IPS-18a (cell line): ENCODE data around the gene CLTCL1.

ENCODE experiments used
- H3K27ac ChIP-seq: one replicate; pipeline ENCODE4 v1.5.1; 2013; ENCODE audit warnings: low read length
- H3K27me3 ChIP-seq: one replicate; pipeline ENCODE4 v1.6.1; 2013; ENCODE audit warnings: mild to moderate bottlenecking, low read length; ENCODE audit not compliant: control insufficient read depth, insufficient read depth
- H3K36me3 ChIP-seq: one replicate; pipeline ENCODE4 v1.6.1; 2013; ENCODE audit warnings: low read depth, low read length; ENCODE audit not compliant: control insufficient read depth
- H3K4me1 ChIP-seq: one replicate; pipeline ENCODE4 v1.6.1; 2013; ENCODE audit warnings: low read depth, low read length; ENCODE audit not compliant: control insufficient read depth
- H3K4me3 ChIP-seq: one replicate; pipeline ENCODE4 v1.5.1; 2013; ENCODE audit warnings: low read length
- H3K9ac ChIP-seq: one replicate; pipeline ENCODE4 v1.6.1; 2013; ENCODE audit warnings: mild to moderate bottlenecking, low read length, moderate library complexity
- H3K9me3 ChIP-seq: one replicate; pipeline ENCODE4 v1.6.1; 2013; ENCODE audit warnings: low read depth, low read length; ENCODE audit not compliant: control insufficient read depth

Gene CLTCL1

DNA sequence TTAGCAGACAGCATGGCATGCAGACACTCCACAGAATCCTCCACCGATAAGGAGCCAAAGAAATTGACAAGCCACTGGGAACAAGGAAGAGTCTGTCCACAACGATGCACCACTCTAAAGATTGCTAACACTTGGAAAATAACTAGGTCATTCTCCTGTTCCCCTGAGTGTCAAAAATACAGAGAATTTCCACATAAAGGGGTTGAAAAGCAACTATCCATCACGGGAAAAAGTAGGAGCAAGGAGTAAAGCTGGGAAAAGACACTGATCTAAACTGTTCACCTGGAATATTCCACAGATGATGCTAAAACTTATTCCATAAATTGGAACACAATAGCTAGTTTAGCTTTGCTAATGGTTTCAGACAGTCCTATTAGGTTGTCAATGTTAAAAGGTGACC, 66.0 kb downstream of the CLTCL1 start:
- no peak overlapping the region for H3K4me3 ChIP-seq
- no peak overlapping the region for H3K27ac ChIP-seq
- H3K9ac ChIP-seq = no peak overlapping the region
- peaks cover 39% of the 10 kb centered on the region for H3K36me3 ChIP-seq
- no peaks in the 10 kb centered on the region for H3K4me1 ChIP-seq
- no peaks in the 10 kb centered on the region for H3K9me3 ChIP-seq
- no peaks in the 10 kb centered on the region for H3K27me3 ChIP-seq

DNA sequence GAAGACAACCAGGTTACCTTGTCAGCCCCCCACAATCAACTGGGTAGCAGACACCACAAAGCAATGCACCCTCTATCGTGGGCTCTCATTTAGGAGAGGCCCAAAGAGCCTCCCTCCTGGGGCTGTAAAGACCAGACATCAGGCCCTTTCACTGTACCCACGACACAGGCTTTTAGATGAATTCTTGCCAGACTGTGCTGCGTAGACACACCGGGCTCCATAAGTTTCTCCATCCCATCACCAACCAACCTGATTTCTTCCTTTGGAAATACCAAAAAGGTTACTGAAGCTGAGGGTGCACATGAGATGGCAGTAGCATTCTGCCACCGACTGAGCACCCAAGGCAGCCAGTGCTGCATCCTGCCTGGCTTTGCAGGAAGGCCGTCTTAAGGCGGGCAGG, 66.5 kb downstream of the CLTCL1 start:
- no peaks in the 10 kb centered on the region for H3K27me3 ChIP-seq
- no peak overlapping the region for H3K4me3 ChIP-seq
- H3K27ac ChIP-seq = no peak overlapping the region
- H3K9me3 ChIP-seq = no peaks in the 10 kb centered on the region
- no peak overlapping the region for H3K9ac ChIP-seq
- peaks cover 39% of the 10 kb centered on the region for H3K36me3 ChIP-seq
- H3K4me1 ChIP-seq = no peaks in the 10 kb centered on the region

DNA sequence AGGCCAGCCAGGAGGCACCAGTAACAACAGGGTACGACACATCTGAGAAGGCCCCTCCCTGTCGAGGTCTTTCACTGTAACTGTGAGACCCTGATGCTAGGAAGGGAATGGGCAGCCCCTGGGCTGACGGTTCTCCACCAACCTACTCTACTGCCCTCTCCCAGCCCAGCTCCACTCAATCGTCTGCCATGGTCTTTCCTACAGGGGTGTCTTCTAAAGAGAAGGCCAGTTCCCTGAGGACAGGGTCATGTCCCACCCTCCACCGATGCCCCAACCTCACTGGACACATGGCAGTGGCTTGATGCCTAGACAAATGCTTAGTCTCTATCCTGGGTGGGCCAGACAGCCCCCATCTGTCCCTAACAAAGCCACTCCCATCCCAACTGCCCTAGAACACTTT, 67.0 kb downstream of the CLTCL1 start:
- Histone ChIP-seq H3K4me3 (no peak overlapping the region), H3K36me3 (peaks cover 37% of the 10 kb centered on the region), H3K4me1 (no peaks in the 10 kb centered on the region), H3K9me3 (no peaks in the 10 kb centered on the region), H3K9ac (no peak overlapping the region), H3K27me3 (no peaks in the 10 kb centered on the region), H3K27ac (no peak overlapping the region)

DNA sequence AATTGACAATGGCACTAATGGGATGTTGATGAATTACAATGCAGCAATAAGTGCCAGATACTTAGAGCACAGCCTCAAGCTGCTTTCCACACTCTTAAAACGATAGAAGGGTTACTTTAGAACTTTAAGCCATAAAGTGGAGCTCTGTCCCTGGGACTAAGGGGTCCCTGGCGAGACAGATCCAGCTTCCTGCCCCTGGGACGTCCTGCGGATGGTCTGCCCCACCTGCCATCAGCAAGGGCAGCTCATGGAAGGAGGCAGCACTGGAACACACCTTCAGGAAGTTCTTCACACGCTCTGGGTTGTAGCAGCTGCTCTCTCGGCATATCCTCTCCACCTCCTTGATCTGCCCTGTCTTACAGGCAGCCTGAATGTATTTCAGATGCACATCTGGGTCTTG, 67.9 kb downstream of the CLTCL1 start:
- H3K9me3 ChIP-seq = no peaks in the 10 kb centered on the region
- peaks cover 29% of the 10 kb centered on the region for H3K36me3 ChIP-seq
- no peak overlapping the region for H3K27ac ChIP-seq
- peaks cover 2% of the 10 kb centered on the region for H3K4me1 ChIP-seq
- no peak overlapping the region for H3K4me3 ChIP-seq
- no peaks in the 10 kb centered on the region for H3K27me3 ChIP-seq
- H3K9ac ChIP-seq = no peak overlapping the region

DNA sequence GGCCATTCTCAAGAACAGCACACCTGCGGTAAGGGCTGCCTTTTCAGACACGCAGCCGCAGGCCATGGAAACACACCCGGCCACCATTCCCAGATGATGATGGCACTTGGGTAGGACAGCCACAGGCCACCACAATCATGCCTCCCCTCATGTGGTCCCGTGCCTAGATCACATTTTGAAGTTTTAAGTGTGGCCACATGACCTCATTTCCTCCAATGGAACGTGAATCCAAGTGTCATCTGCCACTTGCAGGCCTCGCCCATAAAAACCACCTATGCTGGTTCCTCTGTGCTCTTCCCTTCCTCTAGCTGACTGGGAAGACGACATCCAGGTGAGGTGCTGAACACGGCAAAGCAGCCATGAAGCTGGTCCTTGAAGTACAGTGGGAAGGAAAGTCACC, 68.4 kb downstream of the CLTCL1 start:
- Histone ChIP-seq H3K27ac (no peak overlapping the region), H3K36me3 (peaks cover 27% of the 10 kb centered on the region), H3K27me3 (no peaks in the 10 kb centered on the region)

DNA sequence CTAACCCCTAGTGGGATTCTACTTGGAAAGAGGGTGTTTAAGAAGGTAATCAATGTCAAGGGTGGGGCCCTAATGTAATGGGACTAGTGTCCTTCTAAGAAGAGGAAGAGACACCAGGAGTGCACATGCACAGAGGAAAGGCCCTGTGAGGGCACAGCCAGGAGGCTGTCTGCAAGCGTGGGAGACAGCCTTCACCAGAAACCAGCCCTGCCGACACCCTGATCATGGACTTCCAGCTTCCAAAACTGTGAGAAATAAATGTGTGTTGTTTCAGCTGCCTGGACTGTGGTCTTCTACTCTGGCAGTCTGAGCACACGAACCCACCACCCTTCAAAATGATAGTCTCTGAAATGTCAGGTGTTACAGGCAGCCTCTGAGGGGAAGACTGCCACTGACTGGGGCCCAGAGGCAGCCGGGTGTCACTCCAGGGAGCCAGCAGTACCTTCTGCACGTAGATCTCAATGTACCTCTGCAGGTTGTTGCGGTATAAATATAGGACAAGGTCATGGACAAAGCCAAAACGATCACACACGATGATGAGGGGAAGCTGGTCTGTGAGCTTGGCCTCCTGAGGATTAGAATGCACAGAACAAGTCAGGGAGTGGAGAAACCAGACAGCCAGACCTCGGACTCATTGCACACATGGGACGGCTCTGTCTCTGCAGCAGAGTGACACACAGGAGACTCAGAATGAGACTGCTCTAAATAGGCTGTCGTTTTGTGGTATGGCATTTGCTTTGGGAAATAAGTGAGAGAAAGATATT, 69.1 kb downstream of the CLTCL1 start:
- no peak overlapping the region for H3K27ac ChIP-seq
- H3K36me3 ChIP-seq = peaks cover 25% of the 10 kb centered on the region
- H3K9ac ChIP-seq = no peak overlapping the region
- H3K4me3 ChIP-seq = no peak overlapping the region
- no peaks in the 10 kb centered on the region for H3K9me3 ChIP-seq
- no peaks in the 10 kb centered on the region for H3K27me3 ChIP-seq
- H3K4me1 ChIP-seq = peaks cover 10% of the 10 kb centered on the region

More for the DNA sequence above, 68.4 kb downstream of the CLTCL1 start:
- no peak overlapping the region for H3K9ac ChIP-seq
- H3K4me1 ChIP-seq = peaks cover 7% of the 10 kb centered on the region
- no peak overlapping the region for H3K4me3 ChIP-seq
- no peaks in the 10 kb centered on the region for H3K9me3 ChIP-seq

DNA sequence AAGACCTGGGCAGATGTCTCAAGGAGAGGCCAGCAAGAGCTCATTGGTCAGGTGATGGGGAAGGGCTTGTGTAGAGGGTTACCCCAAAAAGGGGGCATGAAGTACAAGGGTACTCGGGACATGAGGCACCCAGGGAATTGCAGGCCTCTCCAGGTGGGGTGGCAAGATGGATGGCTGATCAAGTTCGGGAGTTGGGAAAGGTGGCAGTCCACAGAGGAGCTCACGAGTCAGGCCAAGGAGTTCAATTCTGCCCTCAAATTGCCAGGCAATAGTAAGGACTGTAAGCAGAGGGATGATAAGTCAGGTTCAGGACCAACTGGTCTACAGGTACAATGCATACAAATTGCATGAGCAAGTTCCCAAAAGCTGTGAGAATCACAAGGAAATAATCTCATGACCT, 70.7 kb downstream of the CLTCL1 start:
- Histone ChIP-seq H3K36me3 (peaks cover 24% of the 10 kb centered on the region), H3K4me3 (no peak overlapping the region), H3K27ac (no peak overlapping the region), H3K9ac (no peak overlapping the region), H3K27me3 (no peaks in the 10 kb centered on the region), H3K4me1 (peaks cover 10% of the 10 kb centered on the region), H3K9me3 (no peaks in the 10 kb centered on the region)

DNA sequence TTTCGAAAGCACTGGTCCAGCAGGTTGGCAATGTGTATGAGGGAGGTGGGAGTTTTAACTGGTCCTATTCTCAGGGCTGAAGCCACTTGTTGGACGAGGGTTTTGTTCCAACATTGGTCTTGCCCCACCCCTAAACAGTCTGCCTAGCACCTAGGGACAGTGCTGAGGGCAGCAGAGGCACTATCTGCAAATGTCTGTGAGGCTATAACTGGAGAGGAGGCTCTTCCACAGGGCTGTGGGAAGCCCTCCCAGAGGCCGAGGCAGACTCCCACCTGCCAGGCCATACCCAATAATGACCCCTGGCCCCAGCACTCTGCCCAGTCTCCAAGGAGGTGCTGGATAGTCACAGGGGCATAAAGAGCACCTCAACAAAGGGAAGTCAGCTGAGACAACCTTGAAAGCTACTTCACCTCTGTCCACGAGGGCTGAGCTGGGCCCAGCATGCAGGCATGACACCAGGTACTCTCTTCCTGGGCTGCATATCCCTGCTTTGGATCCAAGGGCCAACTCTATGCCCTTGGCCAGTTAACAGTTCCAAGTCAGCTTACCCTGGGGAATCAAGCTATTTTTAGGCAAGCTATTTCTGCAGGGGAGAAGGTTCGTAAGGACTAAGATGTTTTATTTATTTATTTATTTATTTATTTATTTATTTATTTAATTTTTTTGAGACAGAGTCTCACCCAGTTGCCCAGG, 72.8 kb downstream of the CLTCL1 start:
- peaks cover 15% of the 10 kb centered on the region for H3K36me3 ChIP-seq
- no peaks in the 10 kb centered on the region for H3K27me3 ChIP-seq
- H3K9me3 ChIP-seq = no peaks in the 10 kb centered on the region

DNA sequence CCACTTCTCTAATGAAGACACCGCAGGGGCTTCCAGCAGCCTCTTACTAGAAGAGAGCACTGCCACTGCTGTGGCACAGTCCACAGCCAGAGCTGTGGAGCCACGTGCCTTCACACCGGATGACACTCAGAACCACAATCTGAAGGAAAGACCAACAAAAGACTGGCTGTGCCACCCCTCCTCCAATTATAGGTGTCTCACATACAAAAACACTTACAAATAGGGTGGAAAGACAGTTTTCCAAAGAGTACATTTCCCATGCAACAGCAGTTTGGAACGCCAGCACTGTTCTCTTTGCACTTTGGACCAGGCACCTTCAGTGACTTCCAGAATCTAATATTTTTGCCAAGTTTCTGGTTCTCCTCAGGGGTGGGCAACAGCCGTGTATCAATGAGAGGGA, 74.9 kb downstream of the CLTCL1 start:
- Histone ChIP-seq H3K9me3 (no peaks in the 10 kb centered on the region), H3K27ac (no peak overlapping the region), H3K4me1 (peaks cover 24% of the 10 kb centered on the region), H3K27me3 (no peaks in the 10 kb centered on the region), H3K4me3 (no peak overlapping the region), H3K9ac (no peak overlapping the region), H3K36me3 (peaks cover 6% of the 10 kb centered on the region)

More for the DNA sequence above, 72.8 kb downstream of the CLTCL1 start:
- Histone ChIP-seq H3K4me1 (peaks cover 17% of the 10 kb centered on the region), H3K27ac (no peak overlapping the region), H3K9ac (no peak overlapping the region), H3K4me3 (no peak overlapping the region)

DNA sequence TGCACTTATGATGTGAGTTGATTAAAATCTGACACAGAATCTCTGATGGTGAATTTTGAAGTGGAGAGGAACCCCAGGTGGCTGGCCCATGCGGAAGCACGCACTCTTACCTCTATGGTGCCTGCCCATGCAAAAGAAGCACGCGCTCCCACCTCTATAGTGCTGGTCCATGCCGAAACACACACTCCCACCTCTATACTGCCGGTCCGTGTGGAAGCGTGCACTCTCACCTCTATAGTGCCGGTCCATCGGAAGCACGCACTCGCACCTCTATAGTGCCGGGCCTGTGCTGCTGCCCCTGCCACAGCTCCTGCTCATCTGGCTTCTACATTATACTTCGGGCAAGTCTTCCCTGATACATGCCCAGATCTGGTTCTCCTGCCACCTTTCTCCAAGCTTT, 76.2 kb downstream of the CLTCL1 start:
- peaks cover 24% of the 10 kb centered on the region for H3K4me1 ChIP-seq
- no peaks in the 10 kb centered on the region for H3K9me3 ChIP-seq
- H3K36me3 ChIP-seq = no peaks in the 10 kb centered on the region
- no peaks in the 10 kb centered on the region for H3K27me3 ChIP-seq
- no peak overlapping the region for H3K9ac ChIP-seq
- no peak overlapping the region for H3K27ac ChIP-seq
- H3K4me3 ChIP-seq = no peak overlapping the region

DNA sequence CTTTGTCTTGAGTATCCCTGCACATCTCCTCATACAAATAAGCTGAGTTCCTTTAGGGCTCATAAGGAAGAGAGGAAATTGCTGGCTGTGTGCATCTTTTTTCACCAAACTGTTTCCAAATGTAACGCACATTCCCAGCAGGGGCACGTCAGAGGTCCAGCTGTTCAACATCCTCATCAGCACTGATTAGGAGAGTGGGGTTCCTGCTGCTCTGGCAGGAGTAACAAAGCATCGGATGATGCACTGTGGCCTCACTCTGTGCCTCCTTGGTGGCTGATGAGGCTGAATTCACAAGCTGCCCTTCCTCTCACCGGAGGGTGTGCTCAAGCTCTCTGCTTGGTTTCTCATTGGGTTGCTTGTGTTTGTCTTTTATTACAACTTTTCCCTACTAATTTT, 77.4 kb downstream of the CLTCL1 start:
- peaks cover 10% of the 10 kb centered on the region for H3K36me3 ChIP-seq
- no peak overlapping the region for H3K9ac ChIP-seq

More for the DNA sequence above, 77.4 kb downstream of the CLTCL1 start:
- Histone ChIP-seq H3K27me3 (no peaks in the 10 kb centered on the region), H3K27ac (no peak overlapping the region), H3K9me3 (no peaks in the 10 kb centered on the region), H3K4me1 (peaks cover 24% of the 10 kb centered on the region), H3K4me3 (peak overlapping the region; percentile 1)
